HG03558 (cell line): ENCODE results near the gene FBH1.
"Not testable (repeated sequence)": the region's sequence is repeated elsewhere in the genome, so short reads cannot be mapped to it uniquely, and the experiment has no call there.

Source experiments
- ATAC-seq: cut with Tn5 transposase; IDR thresholded peaks from one replicate; pipeline ENCODE4 v1.9.1; 2021; ENCODE audit warnings: moderate number of reproducible peaks; ENCODE audit not compliant: unreplicated experiment; ENCODE audit errors: extremely low read depth

FBH1 gene

DNA sequence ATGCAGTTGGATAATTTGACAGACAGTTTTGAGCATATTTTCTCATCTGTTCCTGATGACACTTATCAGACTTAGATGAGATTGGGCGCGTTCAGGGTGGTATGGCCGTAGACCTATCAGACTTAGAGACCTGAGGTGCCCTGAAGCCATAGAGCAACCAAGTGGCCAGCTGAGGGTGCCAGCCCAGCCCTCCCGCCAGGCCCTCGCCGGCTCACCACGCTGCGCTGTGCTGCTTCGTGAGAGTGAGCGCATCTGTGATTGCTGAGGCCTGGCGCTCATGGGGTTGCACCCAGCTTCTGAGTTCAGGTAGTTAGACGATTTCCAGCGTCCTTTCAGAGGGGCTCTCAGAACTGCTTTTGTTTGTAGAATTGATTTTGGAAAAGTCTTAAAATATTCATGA lies 10.2 kb downstream of the FBH1 start:
- no peak for ATAC-seq

DNA sequence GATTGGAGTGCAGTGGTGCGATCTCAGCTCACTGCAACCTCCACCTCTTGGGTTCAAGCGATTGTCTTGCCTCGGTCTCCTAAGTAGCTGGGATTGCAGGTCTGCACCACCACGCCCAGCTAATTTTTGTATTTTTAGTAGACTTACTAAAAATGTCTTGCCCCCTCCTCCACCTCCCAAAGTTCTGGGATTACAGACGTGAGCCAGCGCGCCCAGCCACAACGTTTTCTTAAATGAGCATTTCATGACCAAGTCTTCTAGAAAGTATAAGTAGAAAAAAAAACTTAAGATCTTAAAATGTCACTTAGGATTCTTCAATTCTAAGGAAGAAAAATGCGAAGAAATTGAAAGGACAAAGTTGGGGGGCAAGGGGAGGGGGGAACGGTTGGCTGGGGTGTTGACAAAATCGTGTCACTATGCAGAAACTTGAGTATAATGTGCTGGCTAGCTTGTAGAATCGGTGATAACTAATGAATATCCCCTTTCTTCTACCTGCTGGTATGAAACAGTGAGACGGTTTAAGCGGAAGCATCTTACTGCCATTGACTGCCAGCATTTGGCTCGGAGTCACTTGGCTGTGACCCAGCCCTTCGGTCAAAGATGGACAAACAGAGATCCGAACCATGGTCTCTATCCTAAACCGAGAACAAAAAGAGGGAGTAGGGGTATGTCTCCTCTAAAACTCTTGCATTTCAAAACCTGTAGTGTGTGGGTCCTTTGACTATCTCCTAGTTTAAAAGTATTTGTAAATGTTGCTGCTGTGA lies 12.7 kb downstream of the FBH1 start:
- ATAC-seq, result no peak

DNA sequence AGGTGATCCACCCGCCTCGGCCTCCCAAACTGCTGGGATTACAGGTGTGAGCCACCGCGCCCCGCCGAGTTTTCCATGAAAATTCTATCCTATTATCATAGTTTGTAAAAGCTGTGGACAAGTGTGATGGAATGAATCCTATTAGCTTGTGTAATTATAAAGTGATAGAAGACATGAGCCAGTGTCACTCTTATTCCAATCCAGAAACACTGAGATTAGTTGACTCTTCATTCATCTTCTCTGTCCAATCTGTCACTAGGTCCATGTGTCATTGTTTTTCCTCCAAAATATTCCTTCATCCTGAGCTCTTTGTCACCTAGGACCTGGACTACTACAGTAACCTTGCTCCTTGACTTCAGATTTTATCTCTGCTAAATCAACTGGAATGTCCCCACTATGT lies 13.5 kb downstream of the FBH1 start:
- ATAC-seq, result no peak

GRCh38 chr10:5904227-5904626 lies 14.2 kb downstream of the FBH1 start:
- peak; percentile 96 for ATAC-seq

GRCh38 chr10:5905854-5906507 lies 15.9 kb downstream of the FBH1 start:
- no peak for ATAC-seq

GRCh38 chr10:5906651-5907050 lies 16.6 kb downstream of the FBH1 start:
- no peak for ATAC-seq

- ATAC-seq, result not testable (repeated sequence)
Measured at GRCh38 chr10:5908676-5909075, 18.6 kb downstream of the FBH1 start.

GRCh38 chr10:5910323-5911100 lies 20.5 kb downstream of the FBH1 start:
- no peak for ATAC-seq

DNA sequence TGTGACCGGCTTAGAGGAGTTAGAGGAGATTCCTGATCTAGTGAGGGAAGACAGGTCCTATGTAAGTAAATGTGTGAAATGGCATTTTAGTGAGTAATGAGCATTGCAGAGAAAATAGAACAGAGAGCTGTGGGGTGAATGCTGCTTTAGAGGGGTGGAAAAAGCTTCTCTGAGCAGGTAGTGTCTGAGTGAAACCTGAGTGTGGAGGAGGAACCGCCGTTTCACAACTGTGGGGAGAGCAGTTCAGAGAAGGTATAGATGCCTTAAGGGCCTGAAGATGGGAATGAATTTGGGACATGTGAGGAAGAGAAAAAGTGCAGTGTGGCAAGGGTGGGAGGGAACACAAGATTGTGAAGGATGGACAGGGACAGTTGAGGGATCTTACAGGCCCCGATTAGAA lies 21.6 kb downstream of the FBH1 start:
- no peak for ATAC-seq

DNA sequence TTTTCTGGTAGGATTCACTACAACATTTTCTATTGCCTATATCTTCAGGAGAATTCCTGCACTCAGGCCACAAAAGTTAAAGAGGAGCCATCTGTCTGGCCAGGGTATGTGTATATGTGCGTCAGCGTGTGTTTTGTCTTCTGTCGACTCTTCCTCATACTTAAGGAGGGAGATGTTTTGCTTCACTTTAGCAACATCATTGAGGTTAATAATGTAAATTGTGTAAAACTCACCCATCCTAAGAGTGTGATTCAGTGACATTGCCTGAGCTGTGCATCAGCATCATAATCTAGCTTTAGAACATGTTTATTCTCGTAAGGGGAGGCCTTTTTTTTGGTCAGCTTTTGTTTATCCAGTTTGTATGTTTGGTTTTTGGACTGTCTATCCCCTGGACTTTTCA lies 23.7 kb downstream of the FBH1 start:
- ATAC-seq, result no peak

- no peak for ATAC-seq
Measured at GRCh38 chr10:5915451-5915850, 25.4 kb downstream of the FBH1 start.

- ATAC-seq, result no peak
Measured at GRCh38 chr10:5917305-5917704, 27.3 kb downstream of the FBH1 start.

GRCh38 chr10:5918763-5919162 lies 28.7 kb downstream of the FBH1 start:
- ATAC-seq, result no peak

DNA sequence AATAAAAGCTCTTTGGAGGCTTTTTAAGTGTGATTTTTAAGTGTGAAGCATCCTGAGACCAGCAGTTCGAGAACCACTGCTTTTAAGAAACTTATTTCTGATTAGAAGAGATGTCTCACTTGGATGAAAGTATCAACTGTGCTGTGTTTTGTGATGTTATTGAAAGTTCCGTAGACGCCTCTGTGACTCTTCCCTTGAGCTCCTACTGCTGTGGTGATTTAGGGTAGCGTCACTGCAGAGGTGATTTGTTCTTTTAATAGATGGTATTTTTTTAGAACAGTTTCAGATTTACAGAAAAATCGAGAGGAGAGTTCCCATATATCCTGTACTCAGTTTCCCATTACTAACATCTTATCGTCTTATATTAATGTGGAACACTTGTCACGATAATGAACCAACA lies 29.5 kb downstream of the FBH1 start:
- ATAC-seq, result no peak

DNA sequence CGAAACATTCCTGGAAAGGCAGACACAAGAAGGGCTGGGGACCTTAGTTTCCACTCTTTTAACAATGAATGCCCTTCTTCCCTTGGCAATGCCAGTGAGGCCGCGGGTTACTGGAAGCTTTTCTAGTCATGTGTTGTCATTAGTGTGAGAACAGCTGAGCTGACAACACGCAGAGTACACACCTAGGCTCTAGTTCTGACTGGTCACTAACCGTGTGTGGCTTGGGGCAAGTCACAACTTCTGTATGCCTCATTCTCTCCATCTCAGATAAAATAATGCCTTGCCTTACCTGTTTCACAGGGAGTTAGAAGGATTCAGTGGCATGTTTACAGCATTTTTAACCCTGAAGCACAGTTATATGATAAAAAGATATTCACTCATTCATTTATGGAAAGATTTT lies 31.7 kb downstream of the FBH1 start:
- no peak for ATAC-seq

DNA sequence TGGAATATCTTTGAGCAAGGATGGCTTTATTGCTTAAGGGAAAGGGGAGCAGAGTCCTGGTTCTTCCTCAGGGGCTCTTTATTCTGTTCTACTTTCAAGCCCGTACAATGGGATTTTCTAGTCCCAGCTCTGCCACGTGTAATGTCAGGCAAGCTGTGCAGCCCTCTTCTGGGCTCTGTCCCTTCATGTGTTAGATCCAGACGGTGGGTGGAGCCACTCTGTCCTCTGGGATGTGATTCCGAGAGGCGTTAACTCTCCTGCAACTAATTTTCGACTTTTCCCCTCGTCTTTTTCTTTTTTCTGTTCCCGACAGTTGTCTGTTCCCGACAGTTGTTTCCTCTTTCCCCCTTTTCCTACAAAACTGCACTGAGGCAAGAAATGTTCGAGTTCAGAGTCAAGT lies 34.8 kb downstream of the FBH1 start:
- ATAC-seq, result no peak

DNA sequence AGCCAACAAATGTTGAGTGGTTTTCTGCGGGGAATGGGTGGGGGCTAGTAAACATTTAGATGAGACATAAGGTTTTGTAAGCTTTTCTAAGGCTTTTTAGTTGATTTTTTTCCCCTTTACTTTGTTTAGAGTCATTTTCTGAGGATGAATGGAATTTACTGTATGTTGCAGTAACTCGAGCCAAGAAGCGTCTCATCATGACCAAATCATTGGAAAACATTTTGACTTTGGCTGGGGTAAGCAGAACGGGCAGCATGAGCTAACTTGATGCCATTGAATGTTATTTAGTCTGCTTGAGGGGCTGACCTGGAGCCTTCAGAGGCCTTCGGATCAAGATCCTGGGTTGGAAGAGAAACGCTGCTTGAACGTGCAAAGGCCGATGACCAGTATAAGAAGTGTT lies 37.3 kb downstream of the FBH1 start:
- no peak for ATAC-seq

DNA sequence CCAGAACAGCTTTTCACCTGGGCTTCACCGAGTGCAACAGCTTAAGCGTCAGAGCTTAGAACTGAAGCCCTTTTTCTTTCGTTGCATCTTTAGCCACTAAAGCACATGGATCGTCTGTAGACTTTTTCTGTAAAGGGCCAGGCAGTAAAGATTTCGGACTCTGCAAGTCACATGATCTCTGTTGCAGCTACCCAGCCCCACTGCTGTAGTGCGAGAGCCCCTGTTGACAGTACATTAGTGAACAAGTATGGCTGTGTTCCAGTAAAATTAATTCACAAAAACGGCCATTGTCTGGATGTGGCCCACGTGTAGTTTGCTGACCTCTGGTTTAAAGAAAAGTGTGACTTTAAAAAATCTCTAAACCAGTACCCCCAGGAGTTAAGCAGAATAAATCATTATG lies 39.4 kb downstream of the FBH1 start:
- no peak for ATAC-seq

GRCh38 chr10:5930272-5930671 lies 40.2 kb downstream of the FBH1 start:
- ATAC-seq, result no peak

GRCh38 chr10:5932345-5932744 lies 42.3 kb downstream of the FBH1 start:
- no peak for ATAC-seq

GRCh38 chr10:5933909-5934546 lies 44.0 kb downstream of the FBH1 start:
- no peak for ATAC-seq
